Measurements from ENCODE around the gene SPINT3. TPM values are rescaled to one million over a fixed set of nuclear protein-coding genes. Genes with fewer than 3 reads are reported as not detected.

Gene SPINT3
- total and polyA plus RNA-seq, 10 of the 15 experiments (the other 5 are each of a cell fraction or from before 2014, with no cell fraction given) = not detected

- TF ChIP-seq IRF5 (IDR thresholded peaks at IDR 0.05; ENCODE audit: borderline replicate concordance) (no peak), SUPT20H (IDR thresholded peaks at IDR 0.05; ENCODE audit: borderline replicate concordance, control insufficient read depth, low read depth, low read length) (no peak), CBX3 (IDR thresholded peaks at IDR 0.05; ENCODE audit: borderline replicate concordance, low read depth) (no peak), ZZZ3 (IDR thresholded peaks at IDR 0.05; ENCODE audit: control insufficient read depth, insufficient read length, low read depth) (no peak), FOXK2 (IDR thresholded peaks at IDR 0.05) (no peak), SIX5 (IDR thresholded peaks at IDR 0.05; ENCODE audit: low read depth, low read length, severe bottlenecking) (no peak), E4F1 (IDR thresholded peaks at IDR 0.05; ENCODE audit: borderline replicate concordance, partially characterized antibody) (no peak)
Observed at GRCh38 chr20:45469336-45470261, 45.8 kb downstream of the SPINT3 start, which contains the start of gene WFDC2 (continued).

Measured in GM12878 (cell line).